Measurements from ENCODE around the gene DNAAF5. TPM values are rescaled to one million over a fixed set of nuclear protein-coding genes. Genes with fewer than 3 reads are reported as not detected.

The DNAAF5 gene
- total and polyA plus RNA-seq, 2 experiments from 2014 or later: 19.0 to 23.5 TPM

DNA sequence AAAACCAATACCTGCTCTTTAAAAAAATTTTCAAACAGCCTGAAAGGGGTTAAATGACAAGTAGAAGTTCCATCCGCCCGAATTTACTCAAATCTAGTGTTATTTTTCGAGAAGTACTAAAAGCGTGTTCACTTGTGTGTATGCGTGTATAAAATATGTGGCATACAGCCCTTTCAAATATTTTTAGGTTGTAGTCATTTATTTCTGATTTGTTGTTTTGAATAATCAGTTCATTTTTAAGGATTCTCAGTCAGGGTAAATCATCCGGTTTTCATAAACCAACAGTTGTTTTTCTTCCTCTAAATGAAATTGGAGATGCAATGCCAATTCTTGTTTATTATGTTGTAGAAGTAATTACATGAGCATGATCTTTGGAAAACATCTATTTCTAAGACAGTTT is 98.9 kb downstream of the DNAAF5 start:
- peaks cover 52% of the 10 kb centered on the region for H4K20me1 ChIP-seq (ENCODE audit: insufficient read depth, poor library complexity, severe bottlenecking)
- no peak for TF ChIP-seq EZH2 (IDR thresholded peaks at IDR 0.05; ENCODE audit: borderline replicate concordance)
- TF ChIP-seq CTCF (IDR thresholded peaks at IDR 0.05; ENCODE audit: poor library complexity): no peak
- TF ChIP-seq EZH2phosphoT487 (IDR thresholded peaks at IDR 0.05; ENCODE audit: low read depth, severe bottlenecking, unreplicated experiment): no peak
- H3K9me3 ChIP-seq (ENCODE audit: low read depth): no peaks in the 10 kb centered on the region
- no peaks in the 10 kb centered on the region for H3K36me3 ChIP-seq (replicated peaks; ENCODE audit: insufficient read depth, low read depth)
- peaks cover 100% of the 10 kb centered on the region for H3K79me2 ChIP-seq
- H3K27ac ChIP-seq: no peak overlapping the region
- WGBS (ENCODE audit: low lambda C conversion rate, missing lambda C conversion rate): 83% methylated on average over 6 of the region's 6 CpGs
- DNase-seq (ENCODE audit: low spot score): no peak
- no peaks in the 10 kb centered on the region for H3K4me1 ChIP-seq (ENCODE audit: insufficient read depth)
- H3K4me3 ChIP-seq: no peak overlapping the region
- no peak overlapping the region for H2AFZ ChIP-seq
- no peaks in the 10 kb centered on the region for H3K27me3 ChIP-seq
- no peak overlapping the region for H3K4me2 ChIP-seq
- H3K9me2 ChIP-seq (replicated peaks; ENCODE audit: insufficient read depth): no peaks in the 10 kb centered on the region

DNA sequence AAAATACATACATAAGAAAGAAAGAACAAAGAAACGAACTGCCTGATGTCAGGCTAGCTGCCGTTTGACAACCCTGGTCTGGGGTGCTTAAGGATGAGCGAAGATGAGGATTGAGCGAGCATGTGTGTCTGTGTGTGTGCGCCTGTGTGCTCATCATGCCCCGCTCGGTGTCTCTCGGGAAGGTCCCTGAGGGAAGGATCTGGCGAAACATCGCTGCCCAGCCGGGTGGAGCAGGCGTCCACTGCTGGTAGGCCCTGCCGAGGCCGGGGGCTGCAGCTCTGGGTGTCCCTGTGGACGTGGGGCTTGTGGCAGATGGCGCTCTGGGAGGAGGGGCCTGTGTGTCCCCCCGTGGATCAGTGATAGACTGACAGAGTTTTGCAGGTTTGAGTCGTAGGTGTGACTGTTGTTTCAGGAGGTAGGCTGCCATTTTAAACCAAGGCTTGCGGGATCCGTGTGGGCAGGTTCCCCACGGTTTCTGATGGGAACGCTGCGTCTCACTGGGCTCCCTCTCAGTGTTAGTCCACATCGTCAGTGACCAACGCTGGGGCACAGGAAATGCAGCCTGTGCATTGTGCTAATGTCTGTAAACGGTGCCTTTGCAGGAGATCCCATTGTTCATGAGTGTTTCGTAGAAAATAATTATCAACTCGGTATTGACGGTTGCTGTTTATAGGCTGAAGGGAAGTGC is 99.9 kb downstream of the DNAAF5 start:
- no peaks in the 10 kb centered on the region for H3K9me3 ChIP-seq (ENCODE audit: low read depth)
- no peak for DNase-seq (ENCODE audit: low spot score)
- H3K36me3 ChIP-seq (replicated peaks; ENCODE audit: insufficient read depth, low read depth): no peaks in the 10 kb centered on the region
- H2AFZ ChIP-seq: no peak overlapping the region
- no peak for TF ChIP-seq EZH2 (IDR thresholded peaks at IDR 0.05; ENCODE audit: borderline replicate concordance)
- TF ChIP-seq CTCF (IDR thresholded peaks at IDR 0.05; ENCODE audit: poor library complexity): no peak
- TF ChIP-seq EZH2phosphoT487 (IDR thresholded peaks at IDR 0.05; ENCODE audit: low read depth, severe bottlenecking, unreplicated experiment): no peak
- peaks cover 43% of the 10 kb centered on the region for H4K20me1 ChIP-seq (ENCODE audit: insufficient read depth, poor library complexity, severe bottlenecking)
- peaks cover 9% of the 10 kb centered on the region for H3K4me1 ChIP-seq (ENCODE audit: insufficient read depth)
- WGBS (ENCODE audit: low lambda C conversion rate, missing lambda C conversion rate): 88% methylated on average over 29 of the region's 29 CpGs
- H3K4me2 ChIP-seq: no peak overlapping the region
- H3K27me3 ChIP-seq: no peaks in the 10 kb centered on the region
- H3K4me3 ChIP-seq: no peak overlapping the region
- H3K9me2 ChIP-seq (replicated peaks; ENCODE audit: insufficient read depth): no peaks in the 10 kb centered on the region
- peaks cover 98% of the 10 kb centered on the region for H3K79me2 ChIP-seq
- no peak overlapping the region for H3K27ac ChIP-seq

- Histone ChIP-seq H3K4me1 (ENCODE audit: insufficient read depth) (peaks cover 23% of the 10 kb centered on the region), H4K20me1 (ENCODE audit: insufficient read depth, poor library complexity, severe bottlenecking) (peaks cover 28% of the 10 kb centered on the region), H2AFZ (no peak overlapping the region), H3K9me3 (ENCODE audit: low read depth) (no peaks in the 10 kb centered on the region), H3K27ac (no peak overlapping the region), H3K4me2 (no peak overlapping the region), H3K79me2 (peaks cover 89% of the 10 kb centered on the region), H3K9me2 (replicated peaks; ENCODE audit: insufficient read depth) (no peaks in the 10 kb centered on the region), H3K27me3 (no peaks in the 10 kb centered on the region), H3K4me3 (no peak overlapping the region), H3K36me3 (replicated peaks; ENCODE audit: insufficient read depth, low read depth) (no peaks in the 10 kb centered on the region)
- DNase-seq (ENCODE audit: low spot score): no peak
- TF ChIP-seq EZH2 (IDR thresholded peaks at IDR 0.05; ENCODE audit: borderline replicate concordance) (no peak), EZH2phosphoT487 (IDR thresholded peaks at IDR 0.05; ENCODE audit: low read depth, severe bottlenecking, unreplicated experiment) (no peak)
- WGBS (ENCODE audit: low lambda C conversion rate, missing lambda C conversion rate): 96% methylated on average over 14 of the region's 14 CpGs
Measured at GRCh38 chr7:828793-829561, 102.5 kb downstream of the DNAAF5 start.

- no peak overlapping the region for H3K4me3 ChIP-seq
- no peak for DNase-seq (ENCODE audit: low spot score)
- H3K36me3 ChIP-seq (replicated peaks; ENCODE audit: insufficient read depth, low read depth): no peaks in the 10 kb centered on the region
- H3K4me2 ChIP-seq: no peak overlapping the region
- no peak overlapping the region for H3K27ac ChIP-seq
- no peaks in the 10 kb centered on the region for H3K9me2 ChIP-seq (replicated peaks; ENCODE audit: insufficient read depth)
- peaks cover 23% of the 10 kb centered on the region for H4K20me1 ChIP-seq (ENCODE audit: insufficient read depth, poor library complexity, severe bottlenecking)
- H3K9me3 ChIP-seq (ENCODE audit: low read depth): no peaks in the 10 kb centered on the region
- no peaks in the 10 kb centered on the region for H3K27me3 ChIP-seq
- TF ChIP-seq EZH2 (IDR thresholded peaks at IDR 0.05; ENCODE audit: borderline replicate concordance) (no peak), EZH2phosphoT487 (IDR thresholded peaks at IDR 0.05; ENCODE audit: low read depth, severe bottlenecking, unreplicated experiment) (no peak), CTCF (IDR thresholded peaks at IDR 0.05; ENCODE audit: poor library complexity) (no peak)
- 89% methylated on average over 12 of the region's 12 CpGs for WGBS (ENCODE audit: low lambda C conversion rate, missing lambda C conversion rate)
- peaks cover 23% of the 10 kb centered on the region for H3K4me1 ChIP-seq (ENCODE audit: insufficient read depth)
- peaks cover 89% of the 10 kb centered on the region for H3K79me2 ChIP-seq
- no peak overlapping the region for H2AFZ ChIP-seq
Measured at GRCh38 chr7:830069-830468, 103.6 kb downstream of the DNAAF5 start.
